ENCODE results near the gene PHKG1.
"Not testable (repeated sequence)": the region's sequence is repeated elsewhere in the genome, so short reads cannot be mapped to it uniquely, and the experiment has no call there.

The PHKG1 gene

DNA sequence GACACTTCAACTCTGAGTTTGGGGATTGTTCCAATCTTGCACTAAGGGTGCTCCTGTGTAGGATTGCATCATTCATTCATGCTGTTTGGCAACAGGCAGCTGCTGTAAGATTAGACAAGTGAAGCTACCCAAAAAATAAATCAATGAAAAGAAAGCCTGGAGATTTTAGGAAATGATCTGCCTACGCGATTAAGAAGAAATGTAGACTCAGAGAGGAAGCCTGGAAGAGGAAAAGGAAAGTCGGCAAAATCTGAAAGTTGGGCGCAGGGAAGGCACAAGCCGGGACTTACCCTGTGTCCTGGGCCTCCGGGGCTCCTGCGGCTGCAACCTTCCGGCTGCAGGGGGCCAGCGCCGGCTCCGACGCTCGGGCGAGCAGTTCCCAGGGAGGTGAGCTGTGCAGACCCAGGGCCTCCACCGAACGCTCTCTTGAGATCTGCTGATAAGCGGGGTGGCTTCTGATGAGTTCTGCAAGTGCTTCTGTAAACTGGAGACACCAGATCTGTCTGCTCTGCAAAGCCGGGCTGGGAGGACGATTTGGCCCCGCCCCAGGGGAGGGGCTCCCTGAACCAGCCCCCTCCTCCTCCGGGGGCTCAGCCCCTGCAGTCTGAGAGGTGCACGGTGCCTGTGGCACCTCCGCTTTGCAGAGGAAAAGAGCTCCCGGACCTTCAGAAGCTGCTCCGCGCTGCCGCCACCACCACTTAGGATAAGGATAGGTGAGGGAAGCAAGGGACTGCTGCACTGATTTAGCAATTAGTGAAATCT is 58.9 kb downstream of the PHKG1 start:
- peak; percentile 71 for DNase-seq

DNA sequence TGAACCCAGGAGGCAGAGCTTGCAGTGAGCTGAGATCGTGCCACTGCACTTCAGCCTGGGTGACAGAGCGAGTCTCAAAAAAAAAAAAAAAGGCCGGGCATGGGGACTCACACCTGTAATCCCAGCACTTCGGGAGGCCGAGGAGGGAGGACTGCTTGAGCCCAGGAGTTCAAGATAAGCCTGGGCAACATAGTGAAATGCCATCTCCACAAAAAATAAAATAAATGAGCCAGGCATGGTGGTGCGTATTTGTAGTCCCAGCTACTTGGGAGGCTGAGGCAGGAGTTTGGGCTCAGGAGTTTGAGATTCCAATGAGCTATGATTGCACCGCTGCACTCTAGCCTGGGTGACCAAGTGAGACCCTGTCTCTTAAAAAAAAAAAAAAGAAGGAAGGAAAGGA is 60.2 kb downstream of the PHKG1 start:
- not testable (repeated sequence) for DNase-seq

- not testable (repeated sequence) for DNase-seq
Observed at GRCh38 chr7:56031556-56031955, 61.2 kb downstream of the PHKG1 start.

GRCh38 chr7:56030340-56030739 is 62.4 kb downstream of the PHKG1 start:
- no peak for DNase-seq
